CD4-positive, CD25-positive, alpha-beta regulatory T cell (primary cell): Measurements from ENCODE around the gene CCDC73. TPM values are rescaled to one million over a fixed set of nuclear protein-coding genes. Genes with fewer than 3 reads are reported as not detected.
"Not testable (repeated sequence)": the region's sequence is repeated elsewhere in the genome, so short reads cannot be mapped to it uniquely, and the experiment has no call there.

ENCODE experiments used
- ATAC-seq, 2 donors: fragments of 150-1000 bp; cut with Tn5 transposase; one replicate each; pipeline ENCODE4 v1.10.0; 2021; ENCODE audit warnings: low read depth in 2 of 2, moderate number of reproducible peaks in 2 of 2, moderate library complexity in 1 of 2
- DNase-seq, 3 donors: peaks; one replicate each; pipeline versions ENCODE4 v3.0.0 to v3.0.0-alpha.2; 2012 to 2022; ENCODE audit warnings: mixed read lengths in 1 of 3
- H3K27ac ChIP-seq: one replicate; pipeline ENCODE4 v1.7.0; 2013; ENCODE audit warnings: mild to moderate bottlenecking, low read length; ENCODE audit not compliant: insufficient read depth, poor library complexity, severe bottlenecking
- H3K27me3 ChIP-seq: one replicate; pipeline ENCODE4 v1.7.0; 2013; ENCODE audit warnings: low read length; ENCODE audit not compliant: control insufficient read depth, insufficient read depth
- H3K36me3 ChIP-seq: one replicate; pipeline ENCODE4 v1.7.0; 2013; ENCODE audit warnings: mild to moderate bottlenecking, low read length, moderate library complexity; ENCODE audit not compliant: control insufficient read depth, insufficient read depth
- H3K4me1 ChIP-seq: 2 replicates; pipeline ENCODE4 v1.7.0; 2013; ENCODE audit warnings: mild to moderate bottlenecking, low read length; ENCODE audit not compliant: insufficient read depth, control insufficient read depth, poor library complexity, severe bottlenecking
- H3K4me3 ChIP-seq: one replicate; pipeline ENCODE4 v1.7.0; 2013; ENCODE audit warnings: low read depth, mild to moderate bottlenecking, low read length, moderate library complexity
- H3K9me3 ChIP-seq, 2 experiments: 1 replicate in 1 of 2; 2 replicates in 1 of 2; pipeline ENCODE4 v1.7.0; 2013; ENCODE audit warnings: low read length in 2 of 2, mild to moderate bottlenecking in 1 of 2, moderate library complexity in 1 of 2; ENCODE audit not compliant: control insufficient read depth in 2 of 2
- H3K27ac Mint-ChIP-seq, 3 donors: one replicate each; pipeline ENCODE4 v1.8.0; 2020 to 2022; ENCODE audit warnings: mild to moderate bottlenecking in 3 of 3, mixed read lengths in 3 of 3, moderate library complexity in 2 of 3
- H3K27me3 Mint-ChIP-seq: one replicate; pipeline ENCODE4 v1.8.0; 2022; ENCODE audit warnings: mild to moderate bottlenecking, mixed read lengths
- H3K36me3 Mint-ChIP-seq: one replicate; pipeline ENCODE4 v1.8.0; 2020; ENCODE audit warnings: mixed read lengths
- H3K4me1 Mint-ChIP-seq, 4 donors: one replicate each; pipeline ENCODE4 v1.8.0; 2020 to 2022; ENCODE audit warnings: mixed read lengths in 4 of 4, mild to moderate bottlenecking in 1 of 4
- H3K4me3 Mint-ChIP-seq, 4 donors: one replicate each; pipeline ENCODE4 v1.8.0; 2020 to 2022; ENCODE audit warnings: mild to moderate bottlenecking in 4 of 4, mixed read lengths in 4 of 4, moderate library complexity in 3 of 4
- H3K9me3 Mint-ChIP-seq, 7 donors: one replicate each; pipeline ENCODE4 v1.8.0; 2020 to 2022; ENCODE audit warnings: mixed read lengths in 7 of 7, mild to moderate bottlenecking in 3 of 7, moderate library complexity in 2 of 7
- polyA plus RNA-seq, 4 donors: library from polyadenylated mRNA; unstranded; fragments of 300-500 nt; fragmentation: Illumina TruSeq; gene quantifications; one replicate each; pipeline ENCODE4 v1.2.3, GENCODE V29; 2021
- total RNA-seq: library from RNA; stranded (reverse); gene quantifications from one replicate; pipeline ENCODE4 v1.2.3, GENCODE V29; 2022

The CCDC73 gene
- total and polyA plus RNA-seq, 5 donors from 2014 or later: 0.03 TPM; not detected in 4

DNA sequence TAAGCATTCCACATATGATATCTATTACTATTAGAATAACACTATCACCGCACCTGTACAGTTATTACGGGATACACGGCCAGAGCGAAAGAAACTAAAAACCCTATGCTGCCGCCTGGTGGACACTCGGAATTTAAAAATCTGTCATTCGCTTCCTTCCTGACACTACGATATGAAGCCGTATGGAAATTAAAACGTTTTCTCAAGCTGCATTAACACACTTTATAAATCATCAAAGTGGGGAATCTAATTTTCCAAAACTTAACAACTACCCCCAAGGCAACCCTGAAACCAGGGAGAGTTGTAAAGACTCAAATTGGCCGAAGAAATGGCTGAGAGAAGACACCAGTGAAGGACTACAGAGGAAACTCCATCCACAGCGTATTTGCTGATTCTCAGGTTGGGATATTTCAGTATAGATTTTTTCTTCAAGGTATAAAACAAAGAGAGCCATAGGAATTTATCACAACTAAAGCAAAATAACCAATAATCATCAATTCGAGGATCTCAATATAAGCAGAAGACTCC is 1.4 kb downstream of the CCDC73 start:
- ATAC-seq (peak; percentile 62 to 68), DNase-seq (peak; percentile 24 to 71 (median 50))
- Mint-ChIP-seq H3K4me3 (peak overlapping the region in 1 of 4 donors; percentile 39), H3K27me3 (peaks cover 25% of the 10 kb centered on the region), H3K27ac (no peak overlapping the region), H3K9me3 (peaks cover 0 to 1% (median 0%) of the 10 kb centered on the region in 7 donors), H3K4me1 (peaks cover 7 to 8% (median 8%) of the 10 kb centered on the region in 4 donors), H3K36me3 (no peaks in the 10 kb centered on the region)
- Histone ChIP-seq H3K4me1 (peaks cover 8% of the 10 kb centered on the region), H3K9me3 (no peaks in the 10 kb centered on the region), H3K4me3 (peak overlapping the region; percentile 35), H3K27me3 (peaks cover 3% of the 10 kb centered on the region), H3K27ac (no peak overlapping the region), H3K36me3 (no peaks in the 10 kb centered on the region)

DNA sequence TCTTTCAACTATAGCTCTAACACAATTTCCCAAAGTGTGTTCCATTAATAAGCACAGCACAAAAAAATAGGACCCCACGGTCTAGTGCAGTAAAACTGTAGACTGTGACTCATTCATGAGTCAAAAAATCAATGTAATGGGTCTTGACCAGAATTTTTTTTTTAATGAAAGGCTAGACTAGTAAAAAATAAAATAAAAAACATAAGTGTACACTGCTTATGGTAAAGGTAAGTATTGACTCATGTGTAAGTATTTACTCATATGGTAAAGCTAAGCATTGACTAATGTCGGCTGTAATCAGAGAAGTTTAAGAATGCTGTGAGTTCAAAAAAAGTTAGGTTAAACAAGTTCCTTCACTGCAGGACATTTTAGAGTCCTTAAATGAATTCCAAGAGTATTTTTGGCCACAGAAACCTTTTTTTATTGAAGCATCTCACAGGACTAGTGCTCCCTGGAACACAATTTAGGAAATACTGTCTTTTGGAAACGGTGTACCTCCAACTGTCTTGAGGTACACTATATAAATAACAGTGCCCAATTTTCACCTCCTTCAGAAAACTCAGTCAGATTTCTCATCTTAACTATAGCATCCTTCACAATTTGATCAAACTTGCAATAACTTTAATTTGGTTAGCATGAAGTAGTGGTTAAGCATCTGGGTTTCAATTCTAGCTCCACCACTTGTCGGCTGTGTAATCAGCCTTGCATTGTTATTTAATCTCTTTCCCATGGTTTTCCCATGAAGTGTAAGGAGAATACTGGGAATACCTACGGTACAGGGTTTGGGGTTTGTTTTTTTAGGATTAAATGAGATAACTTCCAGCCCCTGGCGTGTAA is 2.1 kb downstream of the CCDC73 start:
- no peak overlapping the region for H3K27ac ChIP-seq
- no peak for ATAC-seq
- peaks cover 5% of the 10 kb centered on the region for H3K27me3 ChIP-seq
- peaks cover 0 to 1% (median 0%) of the 10 kb centered on the region in 7 donors for H3K9me3 Mint-ChIP-seq
- no peaks in the 10 kb centered on the region for H3K9me3 ChIP-seq
- H3K27ac Mint-ChIP-seq: peak overlapping the region in 1 of 3 donors; percentile 2
- H3K4me1 ChIP-seq: peaks cover 8% of the 10 kb centered on the region
- H3K36me3 Mint-ChIP-seq: no peaks in the 10 kb centered on the region
- H3K36me3 ChIP-seq: no peaks in the 10 kb centered on the region
- H3K27me3 Mint-ChIP-seq: peaks cover 28% of the 10 kb centered on the region
- DNase-seq: peak in 1 of 3 donors; percentile 2
- H3K4me3 ChIP-seq: peak overlapping the region; percentile 35
- H3K4me1 Mint-ChIP-seq: peaks cover 7 to 8% (median 8%) of the 10 kb centered on the region in 4 donors
- H3K4me3 Mint-ChIP-seq: peak overlapping the region in 1 of 4 donors; percentile 39

DNA sequence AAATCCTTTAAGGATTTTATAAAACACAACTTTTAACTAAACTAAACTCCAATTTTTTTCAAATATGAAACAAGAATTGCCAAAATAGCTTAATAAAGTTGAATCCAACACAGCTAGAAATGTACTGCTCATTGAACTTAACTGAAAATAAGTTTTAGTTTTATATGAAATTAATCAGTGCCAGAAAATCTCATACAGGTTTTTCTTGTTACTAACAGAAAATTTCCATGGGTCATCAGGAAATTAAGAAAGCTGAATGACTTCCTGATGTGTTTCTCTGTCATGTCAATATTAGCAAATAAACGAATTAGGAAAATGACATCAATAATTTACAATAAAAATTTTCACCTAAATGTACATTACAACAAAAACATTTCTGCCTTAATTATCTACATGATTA is 3.5 kb downstream of the CCDC73 start:
- no peak for DNase-seq
- no peak overlapping the region for H3K4me3 ChIP-seq
- no peaks in the 10 kb centered on the region for H3K9me3 ChIP-seq
- ATAC-seq: no peak
- peaks cover 8% of the 10 kb centered on the region for H3K27me3 ChIP-seq
- no peak overlapping the region for H3K27ac Mint-ChIP-seq
- no peaks in the 10 kb centered on the region for H3K36me3 ChIP-seq
- peaks cover 0 to 1% (median 0%) of the 10 kb centered on the region in 7 donors for H3K9me3 Mint-ChIP-seq
- H3K27me3 Mint-ChIP-seq: peaks cover 28% of the 10 kb centered on the region
- H3K4me1 Mint-ChIP-seq: peaks cover 7 to 8% (median 8%) of the 10 kb centered on the region in 4 donors
- no peaks in the 10 kb centered on the region for H3K36me3 Mint-ChIP-seq
- peaks cover 8% of the 10 kb centered on the region for H3K4me1 ChIP-seq
- no peak overlapping the region for H3K27ac ChIP-seq
- H3K4me3 Mint-ChIP-seq: no peak overlapping the region

DNA sequence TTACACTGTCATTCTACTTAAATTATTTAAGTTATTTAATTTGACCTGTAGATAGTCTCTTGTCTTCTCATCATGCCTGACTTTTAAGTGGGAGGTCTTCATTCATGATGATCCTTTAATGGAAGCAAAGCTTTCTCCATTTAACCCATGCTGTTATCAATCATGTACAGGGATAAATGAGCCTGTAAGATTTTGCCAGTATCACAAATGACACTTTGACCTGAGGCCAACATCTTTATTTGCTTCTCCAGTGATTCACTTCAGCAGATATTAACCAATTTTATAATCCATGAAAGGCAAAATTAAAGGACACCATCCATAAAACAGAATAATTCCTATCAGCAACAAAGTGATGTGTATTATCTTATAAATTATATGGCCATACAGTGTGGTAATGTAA is 7.7 kb downstream of the CCDC73 start:
- no peaks in the 10 kb centered on the region for H3K36me3 ChIP-seq
- no peak overlapping the region for H3K4me3 ChIP-seq
- Mint-ChIP-seq H3K4me1 (no peaks in the 10 kb centered on the region), H3K27ac (no peak overlapping the region), H3K9me3 (peaks cover 0 to 1% (median 0%) of the 10 kb centered on the region in 7 donors), H3K4me3 (no peak overlapping the region), H3K36me3 (no peaks in the 10 kb centered on the region), H3K27me3 (peaks cover 20% of the 10 kb centered on the region)
- H3K27ac ChIP-seq: no peak overlapping the region
- H3K4me1 ChIP-seq: no peaks in the 10 kb centered on the region
- ATAC-seq (no peak), DNase-seq (no peak)
- H3K9me3 ChIP-seq: no peaks in the 10 kb centered on the region
- H3K27me3 ChIP-seq: peaks cover 6% of the 10 kb centered on the region

DNA sequence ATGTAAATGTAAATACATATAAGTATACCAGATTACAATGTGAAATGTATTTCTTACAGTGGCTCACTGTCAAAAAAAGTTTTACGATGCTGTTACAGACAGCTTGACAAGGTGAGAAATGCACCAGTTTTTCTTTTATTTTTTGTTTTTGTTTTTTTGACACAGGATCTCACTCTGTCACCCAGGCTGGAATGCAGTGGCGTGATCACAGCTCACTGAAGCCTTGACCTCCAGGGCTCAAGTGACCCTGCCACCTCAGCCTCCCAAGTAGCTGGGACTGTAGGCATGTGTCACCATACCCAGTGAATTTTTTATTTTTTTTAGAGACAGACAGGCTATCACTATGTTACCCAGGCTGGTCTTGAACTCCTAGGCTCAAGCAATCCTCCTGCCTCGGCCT is 9.2 kb downstream of the CCDC73 start:
- peaks cover 6% of the 10 kb centered on the region for H3K27me3 ChIP-seq
- H3K27ac ChIP-seq: no peak overlapping the region
- no peak overlapping the region for H3K4me3 Mint-ChIP-seq
- H3K4me1 Mint-ChIP-seq: no peaks in the 10 kb centered on the region
- DNase-seq (no peak), ATAC-seq (no peak)
- no peak overlapping the region for H3K4me3 ChIP-seq
- H3K27ac Mint-ChIP-seq: no peak overlapping the region
- no peaks in the 10 kb centered on the region for H3K36me3 Mint-ChIP-seq
- H3K36me3 ChIP-seq: no peaks in the 10 kb centered on the region
- H3K27me3 Mint-ChIP-seq: peaks cover 20% of the 10 kb centered on the region
- no peaks in the 10 kb centered on the region for H3K4me1 ChIP-seq
- H3K9me3 Mint-ChIP-seq: peaks cover 0 to 1% (median 0%) of the 10 kb centered on the region in 7 donors
- H3K9me3 ChIP-seq: no peaks in the 10 kb centered on the region

DNA sequence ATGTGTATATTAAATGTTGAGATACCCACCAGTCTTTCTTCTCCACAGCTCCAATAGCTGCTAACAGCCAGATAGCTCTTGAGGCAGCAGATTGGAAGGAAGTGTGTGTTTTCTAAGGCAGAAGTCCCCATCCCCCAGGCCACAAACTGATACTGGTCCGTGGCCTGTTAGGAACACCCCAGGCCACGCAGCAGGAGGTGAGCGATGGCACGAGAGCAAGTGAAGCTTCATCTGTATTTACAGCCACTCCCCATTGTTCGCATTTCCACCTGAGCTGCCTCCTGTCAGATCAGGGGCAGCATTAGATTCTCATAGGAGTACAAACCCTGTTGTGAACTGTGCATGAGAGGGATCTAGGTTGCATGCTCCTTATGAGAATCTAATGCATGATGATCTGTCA is 12.7 kb downstream of the CCDC73 start:
- no peak overlapping the region for H3K4me3 Mint-ChIP-seq
- ATAC-seq (no peak), DNase-seq (no peak)
- no peaks in the 10 kb centered on the region for H3K4me1 Mint-ChIP-seq
- Histone ChIP-seq H3K4me3 (no peak overlapping the region), H3K36me3 (no peaks in the 10 kb centered on the region), H3K9me3 (no peaks in the 10 kb centered on the region), H3K4me1 (no peaks in the 10 kb centered on the region), H3K27ac (no peak overlapping the region), H3K27me3 (no peaks in the 10 kb centered on the region)
- H3K27ac Mint-ChIP-seq: no peak overlapping the region
- no peaks in the 10 kb centered on the region for H3K27me3 Mint-ChIP-seq
- H3K36me3 Mint-ChIP-seq: no peaks in the 10 kb centered on the region
- H3K9me3 Mint-ChIP-seq: no peaks in the 10 kb centered on the region

DNA sequence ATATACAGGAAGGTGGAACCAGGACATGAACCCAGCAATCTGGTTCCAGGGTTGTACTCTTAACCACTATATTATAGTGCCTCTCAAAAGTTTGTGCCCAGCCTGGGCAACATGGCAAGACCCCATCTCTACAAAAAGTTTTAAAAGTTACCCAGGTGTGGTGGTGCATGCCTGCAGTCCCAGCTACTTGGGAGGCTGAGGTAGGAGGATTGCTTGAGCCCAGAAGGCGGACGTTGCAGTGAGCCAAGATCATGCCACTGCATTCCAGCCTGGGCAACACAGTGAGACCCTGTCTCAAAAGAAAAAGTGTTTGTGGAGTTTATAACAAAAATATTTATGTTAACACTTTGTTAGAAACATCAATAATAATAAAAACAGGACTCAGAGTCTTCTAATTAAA is 13.6 kb downstream of the CCDC73 start:
- not testable (repeated sequence) for H3K27me3 Mint-ChIP-seq, H3K27ac Mint-ChIP-seq, H3K36me3 ChIP-seq, ATAC-seq, H3K27me3 ChIP-seq, H3K9me3 Mint-ChIP-seq, H3K9me3 ChIP-seq, H3K4me1 ChIP-seq, H3K4me1 Mint-ChIP-seq, H3K4me3 ChIP-seq, H3K4me3 Mint-ChIP-seq, DNase-seq, H3K27ac ChIP-seq, H3K36me3 Mint-ChIP-seq

DNA sequence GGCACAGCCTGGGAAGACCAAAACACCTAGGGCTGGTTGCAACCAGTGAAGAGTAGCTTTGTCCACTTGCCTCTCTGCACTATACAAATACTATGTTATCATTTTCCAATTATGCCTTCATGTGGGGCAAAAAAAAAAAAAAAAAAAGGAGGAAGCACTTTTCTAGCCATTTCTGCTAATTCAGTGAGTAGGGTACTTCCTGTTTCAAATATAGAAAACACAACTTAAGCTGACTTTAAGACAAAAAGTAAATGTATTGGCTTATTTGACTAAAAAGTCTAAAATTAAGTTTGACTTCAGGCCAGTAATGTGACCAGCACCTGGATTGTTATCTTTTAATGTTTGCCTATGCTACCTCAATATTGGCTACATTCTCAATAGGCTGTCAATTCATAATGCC is 15.3 kb downstream of the CCDC73 start:
- Mint-ChIP-seq H3K27me3 (no peaks in the 10 kb centered on the region), H3K27ac (no peak overlapping the region), H3K36me3 (no peaks in the 10 kb centered on the region), H3K9me3 (no peaks in the 10 kb centered on the region), H3K4me3 (no peak overlapping the region), H3K4me1 (peaks cover 0 to 10% (median 7%) of the 10 kb centered on the region in 4 donors)
- ATAC-seq (no peak), DNase-seq (no peak)
- Histone ChIP-seq H3K27ac (no peak overlapping the region), H3K4me1 (no peaks in the 10 kb centered on the region), H3K27me3 (no peaks in the 10 kb centered on the region), H3K9me3 (no peaks in the 10 kb centered on the region), H3K36me3 (no peaks in the 10 kb centered on the region), H3K4me3 (no peak overlapping the region)
